Liver (tissue), 9 donors: ENCODE measurements around the gene SEC22C. TPM values are rescaled to one million over a fixed set of nuclear protein-coding genes. Genes with fewer than 3 reads are reported as not detected.
"Not testable (repeated sequence)": the region's sequence is repeated elsewhere in the genome, so short reads cannot be mapped to it uniquely, and the experiment has no call there.

Experiments used
- DNase-seq: peaks from one replicate; pipeline ENCODE4 v3.0.0-alpha.2; 2017; ENCODE audit warnings: low spot score
- H3K27ac ChIP-seq, 2 donors: one replicate each; pipeline ENCODE4 v1.7.0; 2013; ENCODE audit warnings: inconsistent platforms in 2 of 2, low read length in 2 of 2, control low read depth in 1 of 2, low read depth in 1 of 2, mild to moderate bottlenecking in 1 of 2
- H3K27me3 ChIP-seq, 4 donors: one replicate each; pipeline versions ENCODE4 v1.6.1 to v1.7.0; 2013; ENCODE audit warnings: low read length in 3 of 4, inconsistent platforms in 1 of 4, mild to moderate bottlenecking in 1 of 4, moderate library complexity in 1 of 4; ENCODE audit not compliant: control insufficient read depth in 4 of 4, insufficient read depth in 4 of 4
- H3K36me3 ChIP-seq, 4 donors: one replicate each; pipeline versions ENCODE4 v1.6.1 to v1.7.0; 2013; ENCODE audit warnings: low read length in 3 of 4, mild to moderate bottlenecking in 3 of 4, low read depth in 1 of 4, moderate library complexity in 1 of 4; ENCODE audit not compliant: control insufficient read depth in 4 of 4, insufficient read depth in 3 of 4
- H3K4me1 ChIP-seq, 4 donors: one replicate each; pipeline versions ENCODE4 v1.6.1 to v1.7.0; 2013; ENCODE audit warnings: low read length in 3 of 4, mild to moderate bottlenecking in 3 of 4, moderate library complexity in 1 of 4; ENCODE audit not compliant: control insufficient read depth in 4 of 4, insufficient read depth in 4 of 4
- H3K4me3 ChIP-seq, 3 donors: one replicate each; pipeline versions ENCODE4 v1.6.1 to v1.7.0; 2013; ENCODE audit warnings: low read length in 3 of 3, control low read depth in 1 of 3, low read depth in 1 of 3, mild to moderate bottlenecking in 1 of 3
- H3K9ac ChIP-seq, 2 donors: one replicate each; pipeline ENCODE4 v1.7.0; 2013; ENCODE audit warnings: low read length in 2 of 2, mild to moderate bottlenecking in 2 of 2, moderate library complexity in 2 of 2, control low read depth in 1 of 2, low read depth in 1 of 2
- H3K9me3 ChIP-seq, 4 donors: one replicate each; pipeline versions ENCODE4 v1.6.1 to v1.7.0; 2013; ENCODE audit warnings: low read length in 3 of 4; ENCODE audit not compliant: control insufficient read depth in 4 of 4
- CTCF ChIP-seq: fragments of 150-350 bp; IDR thresholded peaks from 2 replicates; pipeline ENCODE4 v1.5.1; 2017; ENCODE audit warnings: improper control_type of control experiment, low read depth, low read length; ENCODE audit not compliant: missing input control
- EGR1 ChIP-seq, 2 donors: IDR thresholded peaks; 2 replicates each; pipeline ENCODE4 v1.6.1; 2016 to 2018; ENCODE audit warnings: antibody characterized with exemption in 2 of 2, low read depth in 2 of 2
- FOXA1 ChIP-seq: IDR thresholded peaks from 2 replicates; pipeline ENCODE4 v1.6.1; 2016; ENCODE audit warnings: antibody characterized with exemption
- HNF4A ChIP-seq, 2 donors: conservative IDR thresholded peaks; 2 replicates each; pipeline ENCODE4 v1.6.1; 2016; ENCODE audit warnings: antibody characterized with exemption in 2 of 2, mild to moderate bottlenecking in 2 of 2
- MAX ChIP-seq: IDR thresholded peaks from 2 replicates; pipeline ENCODE4 v1.6.1; 2016; ENCODE audit warnings: antibody characterized with exemption
- NR2F2 ChIP-seq: IDR thresholded peaks from 2 replicates; pipeline ENCODE4 v1.6.1; 2016; ENCODE audit warnings: antibody characterized with exemption
- RAD21 ChIP-seq, 2 donors: IDR thresholded peaks; 2 replicates each; pipeline ENCODE4 v1.6.1; 2016; ENCODE audit warnings: antibody characterized with exemption in 2 of 2, mild to moderate bottlenecking in 2 of 2
- RXRA ChIP-seq, 2 donors: IDR thresholded peaks; 2 replicates each; pipeline ENCODE4 v1.6.1; 2017 to 2018; ENCODE audit warnings: antibody characterized with exemption in 2 of 2, mild to moderate bottlenecking in 1 of 2
- SP1 ChIP-seq: IDR thresholded peaks from 2 replicates; pipeline ENCODE4 v1.6.1; 2018; ENCODE audit warnings: antibody characterized with exemption, mild to moderate bottlenecking
- TAF1 ChIP-seq: conservative IDR thresholded peaks from 2 replicates; pipeline ENCODE4 v1.6.1; 2016; ENCODE audit warnings: antibody characterized with exemption, mild to moderate bottlenecking
- YY1 ChIP-seq: IDR thresholded peaks from 2 replicates; pipeline ENCODE4 v1.6.1; 2016; ENCODE audit warnings: antibody characterized with exemption, mild to moderate bottlenecking
- ZBTB33 ChIP-seq: IDR thresholded peaks from 2 replicates; pipeline ENCODE4 v1.6.1; 2016; ENCODE audit warnings: antibody characterized with exemption
- WGBS: extraction: QIAGEN DNeasy Blood & Tissue Kit; methylation state at CpG from one replicate; pipeline ENCODE4 v1.1.7; 2013; 5-methylcytosine and 5-hydroxymethylcytosine counted together
- polyA plus RNA-seq, 2 donors: library from polyadenylated mRNA; stranded (reverse) in 1 of 2; unstranded in 1 of 2; fragments of 200-250 nt in 1 of 2; fragments of >200 nt in 1 of 2; fragmentation: Nextera tagmentation in 1 of 2; extraction: Ambion mirVana in 1 of 2; gene quantifications; one replicate each; pipeline versions ENCODE4 v1.2.1 to v1.2.3, GENCODE V29; 2013 to 2015
- total RNA-seq, 2 donors: library from RNA; depleted of rRNA; stranded (reverse); fragments of >200 nt; gene quantifications; one replicate each; pipeline ENCODE4 v1.2.3, GENCODE V29; 2014
- donor health status: healthy.
- donor health status: healthy.
- donor health status: healthy.
- donor health status: healthy.
- donor health status: healthy.

SEC22C gene
- total and polyA plus RNA-seq, 4 donors, result 14.5 to 48.5 (median 17.8) TPM

- Histone ChIP-seq H3K27ac (no peak overlapping the region), H3K4me1 (peaks cover 0 to 6% (median 0%) of the 10 kb centered on the region in 4 donors), H3K9me3 (no peaks in the 10 kb centered on the region), H3K27me3 (no peaks in the 10 kb centered on the region), H3K9ac (no peak overlapping the region), H3K36me3 (peaks cover 7 to 48% (median 19%) of the 10 kb centered on the region in 4 donors), H3K4me3 (no peak overlapping the region)
- TF ChIP-seq CTCF (peak; percentile 18), MAX (no peak), RAD21 (IDR thresholded peaks at IDR 0.05) (peak; percentile 59 to 71)
- DNase-seq, result no peak
These were observed 23.9 kb downstream of the SEC22C start for GRCh38 chr3:42557854-42558253.

- DNase-seq, H3K9me3 ChIP-seq, H3K27ac ChIP-seq, H3K9ac ChIP-seq, H3K27me3 ChIP-seq, H3K4me1 ChIP-seq, H3K4me3 ChIP-seq: not testable (repeated sequence)
- peaks cover 7 to 51% (median 20%) of the 10 kb centered on the region in 4 donors for H3K36me3 ChIP-seq
- 97% methylated on average over 6 of the region's 6 CpGs for WGBS
These were observed 24.9 kb downstream of the SEC22C start for GRCh38 chr3:42556817-42557216.

- no peak overlapping the region for H3K9ac ChIP-seq
- WGBS, result 74% methylated on average over 3 of the region's 3 CpGs
- H3K4me3 ChIP-seq, result no peak overlapping the region
- H3K36me3 ChIP-seq, result peaks cover 9 to 48% (median 21%) of the 10 kb centered on the region in 4 donors
- H3K27me3 ChIP-seq, result no peaks in the 10 kb centered on the region
- H3K9me3 ChIP-seq, result no peaks in the 10 kb centered on the region
- H3K4me1 ChIP-seq, result no peaks in the 10 kb centered on the region
- H3K27ac ChIP-seq, result no peak overlapping the region
- no peak for DNase-seq
- no peak for TF ChIP-seq MAX
- TF ChIP-seq EGR1 (IDR thresholded peaks at IDR 0.05; ENCODE audit: low read depth in 2 of 2), result no peak
- TF ChIP-seq CTCF, result no peak
- no peak for TF ChIP-seq NR2F2
- TF ChIP-seq HNF4A (conservative IDR thresholded peaks at IDR 0.05), result no peak
- no peak for TF ChIP-seq TAF1
- TF ChIP-seq RXRA (IDR thresholded peaks at IDR 0.05), result no peak
- TF ChIP-seq FOXA1, result no peak
- TF ChIP-seq ZBTB33, result no peak
- no peak for TF ChIP-seq YY1
- TF ChIP-seq SP1, result no peak
These were observed 25.6 kb downstream of the SEC22C start for GRCh38 chr3:42556089-42556632.
